ENCODE measurements around the gene ABCG4.
A peak's percentile ranks its signal among the peaks of the same experiment; 100 is the strongest.
"Not testable (repeated sequence)": the region's sequence is repeated elsewhere in the genome, so short reads cannot be mapped to it uniquely, and the experiment has no call there.

Gene ABCG4

GRCh38 chr11:119116235-119116594 lies 32.6 kb upstream of the ABCG4 start:
- DNase-seq (ENCODE audit: low spot score) = no peak

GRCh38 chr11:119116601-119117000 lies 32.3 kb upstream of the ABCG4 start:
- no peak for DNase-seq (ENCODE audit: low spot score)

GRCh38 chr11:119117004-119117706 lies 31.7 kb upstream of the ABCG4 start:
- DNase-seq (ENCODE audit: low spot score) = no peak

DNA sequence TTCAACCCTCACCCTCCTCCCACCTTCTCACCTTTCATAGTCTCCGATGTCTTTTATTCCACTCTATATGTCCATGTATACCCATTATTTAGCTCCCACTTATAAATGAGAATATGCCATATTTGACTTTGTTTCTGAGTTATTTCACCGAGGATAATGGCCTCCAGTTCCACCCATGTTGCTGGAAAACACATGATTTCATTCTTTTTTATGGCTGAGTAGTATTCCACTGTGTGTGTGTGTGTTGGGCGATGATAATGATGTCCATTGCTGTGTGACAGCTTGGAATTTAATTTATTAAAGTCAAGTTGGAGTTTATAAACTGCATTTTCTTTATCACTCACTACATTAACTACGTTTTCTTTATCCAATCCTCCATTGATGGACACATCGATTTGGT lies 30.6 kb upstream of the ABCG4 start:
- DNase-seq (ENCODE audit: low spot score) = no peak

GRCh38 chr11:119118946-119119345 lies 29.9 kb upstream of the ABCG4 start:
- DNase-seq (ENCODE audit: low spot score) = no peak

GRCh38 chr11:119120639-119121007 lies 28.2 kb upstream of the ABCG4 start:
- DNase-seq (ENCODE audit: low spot score) = no peak

DNA sequence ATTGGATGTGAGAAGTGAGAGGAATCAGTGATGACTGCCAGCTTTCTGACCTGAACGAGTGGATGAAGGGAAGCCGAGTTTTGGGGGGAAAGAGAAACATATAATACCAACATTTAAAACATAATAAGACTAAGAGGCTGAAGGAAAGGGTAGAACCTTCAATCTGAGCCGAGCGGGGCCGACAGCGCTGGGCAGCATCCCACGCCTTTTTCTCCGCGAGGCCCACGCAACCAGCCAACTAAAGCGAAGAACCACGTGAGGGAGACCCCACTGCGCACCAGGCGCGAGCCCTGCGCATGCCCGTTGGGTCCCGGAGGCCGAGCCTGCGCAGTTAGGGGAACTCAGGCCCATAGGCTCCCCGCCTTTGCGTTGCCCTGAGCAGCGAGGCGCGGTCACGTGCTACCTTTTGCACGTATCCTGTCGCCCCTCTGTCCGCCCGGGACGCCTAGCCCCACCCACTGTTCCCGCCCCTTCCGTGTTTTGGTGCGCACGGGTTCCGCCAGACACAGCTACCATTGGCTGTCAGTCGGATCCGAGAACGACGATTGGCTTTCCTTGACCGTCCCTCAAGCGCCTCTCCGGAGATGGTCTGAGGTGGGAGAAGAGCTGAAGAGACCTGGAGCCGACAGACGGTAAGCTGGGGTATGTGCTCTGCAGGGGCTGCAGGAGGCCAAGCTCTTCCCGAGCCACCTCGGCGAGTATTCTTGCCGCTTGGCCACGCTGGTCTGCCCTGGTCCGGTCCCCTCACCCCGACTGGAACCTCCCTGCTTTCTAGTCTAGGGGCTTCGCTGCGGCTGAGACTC lies 27.6 kb upstream of the ABCG4 start, which contains the start of gene HINFP:
TSS of gene HINFP (plus strand) at position 573 of the 803 bp plus-strand sequence. CDS start 5,365 bp downstream, outside the sequence.
- DNase-seq (ENCODE audit: low spot score) = peak; percentile 97

DNA sequence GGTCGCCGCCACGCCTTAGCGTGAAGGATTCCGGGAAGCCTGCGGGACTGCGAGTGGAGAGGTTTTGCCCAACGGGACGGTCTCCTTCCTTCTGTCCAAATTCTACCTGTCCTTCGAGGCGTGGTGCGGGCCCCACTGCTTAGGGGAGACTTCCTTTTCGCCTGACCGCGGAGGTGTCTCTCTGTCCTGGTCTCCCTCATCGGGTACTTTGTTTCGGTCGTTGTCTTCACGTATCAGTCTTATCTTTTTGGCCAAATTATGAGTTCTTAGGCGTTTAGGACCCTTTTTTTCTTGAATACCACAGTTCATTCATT lies 27.1 kb upstream of the ABCG4 start:
- DNase-seq (ENCODE audit: low spot score) = no peak

DNA sequence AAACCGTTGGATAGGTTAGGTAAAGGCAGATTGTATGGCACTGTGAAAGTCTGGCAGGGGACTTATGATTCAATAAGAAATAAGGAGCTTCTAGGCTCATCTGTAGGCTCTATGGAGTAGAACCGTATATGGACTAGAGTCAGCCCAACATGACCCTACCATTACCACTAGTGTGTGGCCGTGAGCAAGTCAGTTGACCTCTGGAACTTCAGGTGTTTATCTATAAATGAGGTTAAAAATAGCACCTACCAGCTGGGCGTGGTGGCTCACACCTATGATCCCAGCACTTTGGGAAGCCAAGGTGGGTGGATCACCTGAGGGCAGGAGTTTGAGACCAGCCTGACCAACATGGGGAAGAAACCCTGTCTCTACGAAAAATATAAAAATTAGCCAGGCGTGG lies 23.0 kb upstream of the ABCG4 start:
- no peak for DNase-seq (ENCODE audit: low spot score)

GRCh38 chr11:119126675-119127268 lies 22.1 kb upstream of the ABCG4 start:
- no peak for DNase-seq (ENCODE audit: low spot score)

- DNase-seq (ENCODE audit: low spot score) = no peak
Observed at GRCh38 chr11:119130662-119131061, 18.2 kb upstream of the ABCG4 start.

DNA sequence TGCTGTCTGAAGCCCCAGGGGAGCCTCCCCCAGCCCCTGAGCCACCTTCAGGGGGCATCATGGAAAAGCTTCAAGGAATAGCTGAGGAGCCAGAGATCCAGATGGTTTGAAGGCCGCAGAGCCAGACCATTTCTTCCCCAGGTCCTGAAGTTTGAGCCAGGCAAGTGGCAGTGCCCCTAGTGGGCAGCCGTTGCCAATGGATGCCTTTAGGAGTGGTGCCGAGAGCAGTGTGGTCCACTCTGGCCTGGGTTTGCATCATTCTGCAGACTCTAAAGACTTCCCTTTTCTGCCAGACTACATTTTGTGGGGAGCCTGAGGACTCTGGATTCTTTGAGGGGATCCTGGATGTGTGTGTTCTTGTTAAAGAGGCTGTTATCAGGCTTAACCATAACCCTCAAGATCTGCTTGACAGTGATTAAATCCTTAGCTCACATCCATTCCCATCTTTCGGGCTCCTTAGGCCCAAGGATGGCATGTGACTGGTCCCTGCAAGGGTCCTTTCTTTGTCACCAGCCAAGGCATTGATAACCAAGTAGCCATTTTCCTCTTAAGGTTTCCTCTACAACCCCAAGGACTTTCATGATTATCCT lies 14.4 kb upstream of the ABCG4 start:
- DNase-seq (ENCODE audit: low spot score) = no peak

- not testable (repeated sequence) for DNase-seq (ENCODE audit: low spot score)
Observed at GRCh38 chr11:119139276-119139675, 9.6 kb upstream of the ABCG4 start.

- peak; percentile 84 for DNase-seq (ENCODE audit: low spot score)
Observed at GRCh38 chr11:119144825-119145486, 3.9 kb upstream of the ABCG4 start.

DNA sequence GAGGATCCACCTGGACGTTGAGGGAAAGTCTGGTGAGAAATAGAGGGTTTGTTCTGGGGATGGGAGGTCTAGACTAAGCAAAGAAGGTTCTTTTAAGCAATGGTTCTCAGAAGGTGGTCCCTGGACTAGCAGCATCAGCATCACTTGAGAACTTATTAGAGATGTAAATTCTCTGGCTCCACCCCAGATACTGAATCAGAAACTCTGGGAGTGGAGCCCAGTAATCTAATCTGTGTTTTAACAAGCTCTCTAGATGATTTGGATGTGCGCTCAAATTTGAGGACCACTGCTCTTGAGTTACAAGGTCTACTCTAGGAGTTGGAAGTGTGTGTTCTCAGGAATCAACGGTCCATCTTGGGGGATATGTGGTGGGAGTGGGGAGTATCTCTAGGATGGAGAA lies 3.3 kb upstream of the ABCG4 start:
- DNase-seq (ENCODE audit: low spot score) = no peak

DNA sequence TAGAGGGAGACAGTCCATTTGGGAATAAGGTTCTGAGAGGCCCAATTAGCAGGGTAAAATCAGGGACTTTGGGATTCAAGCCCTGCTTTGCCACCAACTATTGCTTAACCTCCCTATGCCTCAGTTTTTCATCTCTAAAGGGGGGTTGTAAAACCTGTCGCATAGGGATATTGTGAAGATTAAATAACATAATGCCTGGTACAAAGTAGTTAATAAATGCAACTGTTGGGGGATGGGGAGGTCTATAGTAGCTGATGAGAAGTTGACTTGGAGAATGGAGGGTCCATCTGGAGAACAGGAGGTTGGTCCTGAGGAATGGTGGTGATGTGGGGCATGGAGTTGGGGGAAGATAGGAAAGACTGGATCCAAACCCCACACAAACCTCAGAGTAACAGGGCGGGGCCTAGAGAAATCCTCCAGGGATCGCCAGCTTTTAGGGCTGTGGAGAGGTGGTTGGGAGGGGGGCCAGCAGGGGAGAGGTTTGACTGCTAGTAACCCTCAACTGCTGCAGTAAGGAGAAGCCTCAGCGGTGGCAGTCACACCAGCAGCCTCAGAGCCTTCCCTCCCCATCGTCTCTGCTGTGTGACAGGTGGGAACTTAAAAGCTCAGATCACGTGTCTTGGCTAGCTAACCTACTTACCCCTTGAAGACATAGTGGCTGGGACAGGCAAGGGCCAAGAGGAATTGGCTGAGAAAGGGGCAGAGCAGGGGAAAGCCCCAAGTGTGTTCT lies 1.1 kb upstream of the ABCG4 start:
- no peak for DNase-seq (ENCODE audit: low spot score)

DNA sequence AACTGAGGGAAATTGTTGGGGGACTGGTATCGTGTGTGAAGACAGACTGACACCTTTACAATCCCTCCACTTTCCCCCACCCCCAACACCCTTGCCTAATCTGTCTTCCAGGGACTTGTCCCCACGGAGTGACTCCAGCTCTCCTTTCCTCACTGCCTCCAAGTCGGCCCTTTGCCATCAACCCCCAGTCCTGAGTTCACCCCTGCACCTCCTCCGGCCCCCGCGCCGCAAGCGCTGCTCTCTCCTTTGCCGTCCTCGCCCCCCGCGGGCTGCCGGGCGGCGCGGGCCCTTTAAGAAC lies 183 bp upstream of the ABCG4 start:
- DNase-seq (ENCODE audit: low spot score) = no peak

DNA sequence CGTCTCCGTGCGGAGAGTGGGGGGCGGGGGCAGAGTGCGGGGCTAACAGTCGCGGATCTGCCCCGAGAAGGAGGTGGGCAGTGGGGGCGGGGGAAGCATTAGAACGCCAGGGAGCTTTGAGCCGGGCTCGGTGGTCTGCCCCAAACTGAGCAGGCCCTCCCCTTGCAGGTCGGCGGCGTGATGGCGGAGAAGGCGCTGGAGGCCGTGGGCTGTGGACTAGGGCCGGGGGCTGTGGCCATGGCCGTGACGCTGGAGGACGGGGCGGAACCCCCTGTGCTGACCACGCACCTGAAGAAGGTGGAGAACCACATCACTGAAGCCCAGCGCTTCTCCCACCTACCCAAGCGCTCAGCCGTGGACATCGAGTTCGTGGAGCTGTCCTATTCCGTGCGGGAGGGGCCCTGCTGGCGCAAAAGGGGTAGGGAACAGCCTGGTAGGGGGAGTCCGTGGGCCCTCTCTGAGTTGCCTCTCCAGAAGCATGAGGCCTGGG lies 979 bp downstream of the ABCG4 start:
- no peak for DNase-seq (ENCODE audit: low spot score)

DNA sequence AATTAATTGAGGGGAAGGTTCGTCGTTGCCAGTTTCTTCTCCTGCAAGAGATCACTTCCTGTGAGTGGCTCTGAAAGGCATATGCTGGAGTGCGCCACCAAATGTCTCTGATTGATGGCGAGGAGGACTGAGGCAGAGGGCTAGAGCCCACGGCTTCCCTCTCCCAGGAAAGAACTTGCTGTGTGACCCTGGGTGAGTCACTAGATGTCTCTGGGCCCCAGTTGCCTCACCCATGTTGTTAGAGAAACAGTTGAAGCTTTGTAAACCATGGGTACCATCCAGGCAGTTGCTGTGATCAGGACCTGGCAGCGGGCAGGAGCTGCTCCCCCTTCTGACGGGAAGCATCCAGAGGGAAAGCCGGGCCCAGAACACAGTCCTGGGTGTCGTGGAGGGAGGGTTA lies 3.2 kb downstream of the ABCG4 start:
- DNase-seq (ENCODE audit: low spot score) = no peak

GRCh38 chr11:119152604-119153003 lies 3.8 kb downstream of the ABCG4 start:
- DNase-seq (ENCODE audit: low spot score) = no peak

- no peak for DNase-seq (ENCODE audit: low spot score)
Observed at GRCh38 chr11:119153049-119153818, 4.4 kb downstream of the ABCG4 start.

Measured in COLO829 (cell line).